Measurements from ENCODE around the gene C4orf50.

Gene C4orf50

DNA sequence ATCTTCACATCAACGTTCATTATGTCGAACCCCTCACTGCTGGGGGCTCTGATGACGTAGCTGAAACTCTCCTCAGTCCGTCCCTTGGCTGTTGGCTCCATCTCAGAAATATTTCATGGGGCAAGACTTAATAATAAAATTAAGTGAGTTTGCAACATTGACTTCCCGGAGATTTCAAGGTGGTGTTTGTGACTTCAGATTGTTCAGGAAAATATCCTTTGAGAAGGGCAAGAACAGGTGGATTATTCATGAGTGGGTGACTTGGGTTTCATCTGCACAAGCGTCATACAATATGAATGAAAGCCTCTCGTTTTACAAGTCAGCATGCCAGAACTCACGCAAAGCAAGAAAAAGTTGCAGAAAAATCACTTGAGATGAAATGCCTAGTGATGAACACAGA, at the start of gene C4orf50:
C4orf50 (minus strand) TSS at position 101 of the 400 bp plus-strand sequence.
- DNase-seq (ENCODE audit: low read depth) = no peak

- no peak for DNase-seq (ENCODE audit: low read depth)
These were observed 47.8 kb upstream of the C4orf50 start for GRCh38 chr4:6065934-6066590.

- DNase-seq (ENCODE audit: low read depth) = no peak
These were observed 46.9 kb upstream of the C4orf50 start for GRCh38 chr4:6065166-6065565.

DNA sequence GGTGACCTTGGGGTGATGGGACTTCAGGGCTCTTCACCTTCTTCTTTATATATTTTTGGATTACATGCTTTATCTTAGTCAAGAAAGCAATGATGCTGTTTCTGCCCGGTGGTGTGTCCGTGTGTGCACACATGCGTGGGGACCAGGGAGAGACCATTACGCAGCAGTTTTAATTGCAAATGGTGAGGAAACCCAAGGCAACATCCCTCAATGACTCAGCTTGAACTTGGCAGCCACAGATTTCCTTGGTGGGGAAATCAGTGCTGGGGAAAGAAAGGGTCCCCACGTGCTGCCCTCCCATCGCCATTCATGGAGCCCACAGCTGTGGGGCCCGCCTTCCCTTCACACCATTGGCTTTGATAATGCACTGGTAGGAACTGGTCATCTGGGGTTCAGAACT, 46.2 kb upstream of the C4orf50 start:
- no peak for DNase-seq (ENCODE audit: low read depth)

DNA sequence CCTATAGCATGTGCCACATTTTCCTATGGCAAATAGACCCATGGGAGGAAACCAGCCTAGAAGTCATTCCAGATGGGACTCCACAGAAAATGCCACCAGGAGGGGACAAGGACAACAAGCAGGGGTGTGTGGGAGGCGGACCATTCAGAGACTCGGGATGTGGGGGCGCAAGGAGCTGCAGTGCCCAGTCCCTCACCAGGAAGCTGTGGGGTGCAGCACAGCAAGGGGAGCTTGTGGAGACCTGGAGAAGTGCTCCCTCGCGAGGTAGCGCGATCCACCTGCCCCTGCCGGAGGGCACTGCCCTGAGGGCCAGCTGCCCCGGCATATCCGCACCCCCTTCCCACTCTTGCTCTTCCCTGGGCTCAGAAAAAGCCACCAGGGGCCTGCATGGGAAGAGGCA, 45.5 kb upstream of the C4orf50 start:
- DNase-seq (ENCODE audit: low read depth) = no peak

DNA sequence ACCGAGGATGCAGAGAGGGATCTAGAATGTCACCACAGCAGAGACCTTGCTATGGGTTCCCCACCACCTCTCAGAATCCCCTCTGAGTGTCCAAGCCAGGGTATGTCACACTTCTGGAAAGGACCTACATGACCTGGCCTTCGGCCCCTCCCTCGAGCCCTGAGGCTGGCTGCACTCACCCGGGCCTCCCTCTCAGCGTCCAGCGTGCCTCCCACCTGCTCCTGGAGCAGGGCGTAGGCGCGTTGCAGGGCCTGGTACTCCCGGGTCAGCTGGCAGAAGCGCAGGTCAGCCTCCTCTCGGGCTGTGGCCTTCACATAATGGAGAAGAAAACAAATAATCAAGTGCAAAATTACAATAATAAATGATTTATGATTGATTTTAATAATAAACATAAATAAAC, 43.9 kb upstream of the C4orf50 start:
- no peak for DNase-seq (ENCODE audit: low read depth)

- no peak for DNase-seq (ENCODE audit: low read depth)
These were observed 41.2 kb upstream of the C4orf50 start for GRCh38 chr4:6059375-6059805.

- DNase-seq (ENCODE audit: low read depth) = no peak
These were observed 40.5 kb upstream of the C4orf50 start for GRCh38 chr4:6058531-6059374.

- no peak for DNase-seq (ENCODE audit: low read depth)
These were observed 38.9 kb upstream of the C4orf50 start for GRCh38 chr4:6056976-6057766.

GRCh38 chr4:6055436-6055835, 37.2 kb upstream of the C4orf50 start:
- DNase-seq (ENCODE audit: low read depth) = no peak

GRCh38 chr4:6055030-6055429, 36.8 kb upstream of the C4orf50 start:
- no peak for DNase-seq (ENCODE audit: low read depth)

GRCh38 chr4:6054162-6054922, 36.1 kb upstream of the C4orf50 start:
- DNase-seq (ENCODE audit: low read depth) = no peak

DNA sequence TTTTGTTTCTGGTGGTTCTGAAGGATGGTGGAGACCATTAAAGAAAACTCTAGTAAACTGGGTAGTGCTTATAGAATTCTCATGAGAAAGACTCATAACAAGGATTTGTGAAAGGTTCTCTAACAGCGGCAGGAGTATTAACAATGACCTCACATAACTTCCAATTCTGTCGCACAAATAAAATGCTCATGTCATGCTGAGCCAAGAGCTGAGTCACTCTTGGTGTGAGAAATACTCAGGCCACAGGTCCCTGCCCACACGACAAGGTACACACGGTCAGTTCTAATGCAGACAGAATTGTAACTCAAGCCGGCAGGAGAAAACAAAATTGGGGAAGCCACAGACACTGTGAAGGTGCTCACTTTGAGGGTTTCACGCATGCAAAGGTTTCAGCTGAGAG, 34.4 kb upstream of the C4orf50 start:
- DNase-seq (ENCODE audit: low read depth) = no peak

GRCh38 chr4:6050551-6050950, 32.3 kb upstream of the C4orf50 start:
- no peak for DNase-seq (ENCODE audit: low read depth)

DNA sequence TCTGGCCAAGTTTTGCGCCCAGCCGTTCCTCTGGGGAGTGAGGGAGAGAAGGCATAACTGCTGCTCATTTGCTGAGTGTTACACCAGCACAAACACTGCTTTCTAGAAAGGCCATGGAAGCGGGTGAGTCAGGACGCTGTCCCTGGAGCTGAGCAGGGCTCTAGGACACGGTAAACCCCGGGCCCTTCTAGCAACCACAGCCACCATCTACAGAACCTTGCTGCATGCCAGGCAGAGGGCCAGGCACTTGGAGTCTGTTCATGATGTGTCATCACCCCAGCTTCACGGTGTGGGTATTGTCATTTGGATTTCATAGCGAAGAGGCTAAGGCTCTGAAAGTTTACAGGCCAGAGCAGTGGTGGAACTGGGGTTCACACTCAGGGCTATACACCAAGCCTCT, 31.8 kb upstream of the C4orf50 start:
- DNase-seq (ENCODE audit: low read depth) = no peak

GRCh38 chr4:6049278-6049677, 31.0 kb upstream of the C4orf50 start:
- no peak for DNase-seq (ENCODE audit: low read depth)

- DNase-seq (ENCODE audit: low read depth) = no peak
These were observed 30.3 kb upstream of the C4orf50 start for GRCh38 chr4:6048537-6048936.

GRCh38 chr4:6047130-6047673, 29.0 kb upstream of the C4orf50 start:
- DNase-seq (ENCODE audit: low read depth) = no peak

GRCh38 chr4:6046526-6047129, 28.4 kb upstream of the C4orf50 start:
- DNase-seq (ENCODE audit: low read depth) = no peak

- DNase-seq (ENCODE audit: low read depth) = no peak
These were observed 26.6 kb upstream of the C4orf50 start for GRCh38 chr4:6044805-6045204.

DNA sequence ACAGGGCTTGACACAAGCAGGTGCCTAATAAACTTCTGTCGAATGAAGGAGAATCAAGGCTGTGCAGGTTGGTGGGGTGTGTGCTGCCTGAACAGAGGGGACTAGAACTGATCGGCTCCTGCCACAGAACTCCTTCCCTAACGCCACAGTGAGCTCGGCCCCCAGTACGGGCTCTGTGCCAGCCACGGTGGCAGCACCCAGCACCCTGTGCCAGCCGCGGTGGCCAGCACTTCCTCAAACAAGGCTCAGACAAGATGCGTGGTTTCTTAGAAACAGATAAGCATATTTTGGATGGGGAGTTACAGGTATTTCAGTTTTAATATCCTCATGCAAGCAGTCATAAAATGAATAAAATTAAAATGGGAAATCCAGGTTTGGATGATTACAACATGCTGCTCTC, 26.0 kb upstream of the C4orf50 start:
- no peak for DNase-seq (ENCODE audit: low read depth)
